Measurements from ENCODE around the gene ELMO1.
A peak's percentile ranks its signal among the peaks of the same experiment; 100 is the strongest.

Gene ELMO1

GRCh38 chr7:37363536-37364491 is 84.8 kb downstream of the ELMO1 start:
- DNase-seq: no peak

- no peak for DNase-seq
Observed at GRCh38 chr7:37362802-37363201, 85.9 kb downstream of the ELMO1 start.

GRCh38 chr7:37360484-37360883 is 88.2 kb downstream of the ELMO1 start:
- DNase-seq: no peak

GRCh38 chr7:37359662-37360444 is 88.8 kb downstream of the ELMO1 start:
- no peak for DNase-seq

GRCh38 chr7:37359180-37359579 is 89.5 kb downstream of the ELMO1 start:
- DNase-seq: no peak

- no peak for DNase-seq
Observed at GRCh38 chr7:37357637-37357996, 91.0 kb downstream of the ELMO1 start.

GRCh38 chr7:37356911-37357636 is 91.6 kb downstream of the ELMO1 start:
- no peak for DNase-seq

GRCh38 chr7:37354656-37355131 is 94.0 kb downstream of the ELMO1 start:
- no peak for DNase-seq

- no peak for DNase-seq
Observed at GRCh38 chr7:37353949-37354655, 94.6 kb downstream of the ELMO1 start.

- DNase-seq: peak; percentile 90
Observed at GRCh38 chr7:37352974-37353948, 95.4 kb downstream of the ELMO1 start.

- no peak for DNase-seq
Observed at GRCh38 chr7:37352251-37352880, 96.3 kb downstream of the ELMO1 start.

- no peak for DNase-seq
Observed at GRCh38 chr7:37351716-37352115, 96.9 kb downstream of the ELMO1 start.

- DNase-seq: no peak
Observed at GRCh38 chr7:37349979-37350590, 98.6 kb downstream of the ELMO1 start.

- DNase-seq: no peak
Observed at GRCh38 chr7:37348982-37349381, 99.7 kb downstream of the ELMO1 start.

GRCh38 chr7:37346761-37347160 is 101.9 kb downstream of the ELMO1 start:
- no peak for DNase-seq

- DNase-seq: peak; percentile 37
Observed at GRCh38 chr7:37344886-37345579, 103.6 kb downstream of the ELMO1 start.

GRCh38 chr7:37342688-37343471 is 105.8 kb downstream of the ELMO1 start:
- peak; percentile 81 for DNase-seq

GRCh38 chr7:37342176-37342687 is 106.4 kb downstream of the ELMO1 start:
- no peak for DNase-seq
